H1 (cell line): ENCODE data around the gene RNF157. TPM values are rescaled to one million over a fixed set of nuclear protein-coding genes. Genes with fewer than 3 reads are reported as not detected.

Source experiments
- CTBP2 ChIP-seq: IDR thresholded peaks from 2 replicates; pipeline ENCODE4 v1.7.0; 2011; ENCODE audit warnings: borderline replicate concordance, mild to moderate bottlenecking, moderate library complexity, mixed read lengths, low read length; ENCODE audit not compliant: insufficient read depth, insufficient read length
- JUND ChIP-seq: IDR thresholded peaks from 2 replicates; pipeline ENCODE4 v1.6.1; 2011; ENCODE audit warnings: mild to moderate bottlenecking, improper control_type of control experiment, low read length
- KDM5A ChIP-seq: fragments of 200-600 bp; IDR thresholded peaks from 2 replicates; pipeline ENCODE4 v1.7.1; 2012; ENCODE audit warnings: mild to moderate bottlenecking, low read length, inconsistent platforms, mixed read lengths
- SIN3A ChIP-seq, 2 experiments: IDR thresholded peaks in 1 of 2; conservative IDR thresholded peaks in 1 of 2; 2 replicates each; pipeline ENCODE4 v1.6.1; 2011 to 2012; ENCODE audit warnings: low read length in 2 of 2, improper control_type of control experiment in 1 of 2, low read depth in 1 of 2, mild to moderate bottlenecking in 1 of 2
- SIRT6 ChIP-seq: IDR thresholded peaks from one replicate; pipeline ENCODE4 v1.7.1; 2012; ENCODE audit warnings: low read length, inconsistent platforms
- polyA plus RNA-seq, 7 experiments: library from polyadenylated mRNA; depleted of rRNA in 3 of 7; stranded (reverse) in 5 of 7; unstranded in 2 of 7; fragments of >200 nt in 5 of 7; fragments of 200-250 nt in 2 of 7; gene quantifications; 1 replicate in 5 of 7; 2 replicates in 1 of 7; 4 replicates in 1 of 7; pipeline versions ENCODE4 v1.2.1 to v1.2.3, GENCODE V29; 2011 to 2013; ENCODE audit warnings: missing spikeins in 2 of 7, mixed read lengths in 2 of 7
- total RNA-seq: library from RNA; stranded (reverse); fragmentation: NEBNext Ultra II Directional; extraction: Animal tissue kit (Norgen Biotek cat#: 25700); gene quantifications from 2 replicates; pipeline ENCODE4 v1.2.1, GENCODE V29; 2021

Gene RNF157
- total and polyA plus RNA-seq, 2 of the 8 experiments (the other 6 are each of a cell fraction or from before 2014, with no cell fraction given): 13.4 to 16.7 TPM

- TF ChIP-seq CTBP2 (no peak), SIN3A (conservative IDR thresholded peaks at IDR 0.05 in 1 of 2, IDR thresholded peaks at IDR 0.05 in 1 of 2; ENCODE audit: low read depth in 1 of 2, low read length in 2 of 2) (no peak), KDM5A (no peak), SIRT6 (no peak), JUND (no peak)
These were observed 41.5 kb upstream of the RNF157 start (continued) for GRCh38 chr17:76281573-76282371.
